ENCODE measurements around the gene CHD6. TPM values are rescaled to one million over a fixed set of nuclear protein-coding genes. Genes with fewer than 3 reads are reported as not detected.

The CHD6 gene
- total and polyA plus RNA-seq, 2 of the 13 experiments (the other 11 are each of a cell fraction or from before 2014, with no cell fraction given), result 14.4 to 52.0 TPM

GRCh38 chr20:41613321-41613720 is 4.9 kb downstream of the CHD6 start:
- Histone ChIP-seq H3K27me3 (ENCODE audit: control insufficient read depth in 1 of 2, insufficient read depth in 2 of 2, low read length in 2 of 2) (no peaks in the 10 kb centered on the region), H4K20me1 (ENCODE audit: insufficient read depth, low read length) (peaks cover 79% of the 10 kb centered on the region), H3K36me3 (replicated peaks in 1 of 2; ENCODE audit: control insufficient read depth in 1 of 2, insufficient read depth in 2 of 2, low read length in 2 of 2) (peaks cover 1 to 3% of the 10 kb centered on the region in 2 experiments; a peak in 2 of 5 replicates), H2AFZ (ENCODE audit: low read length) (no peak overlapping the region), H3K4me2 (ENCODE audit: low read depth, low read length) (no peak overlapping the region), H3K9me3 (ENCODE audit: low read length) (no peaks in the 10 kb centered on the region), H3K4me3 (replicated peaks in 1 of 3; ENCODE audit: insufficient read depth in 1 of 3, low read depth in 2 of 3, low read length in 3 of 3) (no peak overlapping the region), H3K9ac (ENCODE audit: insufficient read depth, low read depth, low read length) (no peak overlapping the region), H3K79me2 (ENCODE audit: insufficient read depth, low read length) (peaks cover 91% of the 10 kb centered on the region), H3K27ac (ENCODE audit: extremely low read length, insufficient read depth, low read length) (no peak overlapping the region), H3K4me1 (ENCODE audit: insufficient read depth, low read length) (peaks cover 49% of the 10 kb centered on the region)
- FAIRE-seq (no peak), DNase-seq (ENCODE audit: low spot score) (no peak), ATAC-seq (no peak)
- no TSS peak for BruUV-seq (replicated peaks)
- in situ Hi-C loops (cut with HindIII; ENCODE audit: extremely low pct_ligation_motif_present, low pct_unique_long_range_greater_than_20kb) (no loop called here), intact Hi-C loops (cut with micrococcal nuclease; ENCODE audit: unreplicated experiment) (no loop called here)
- ChIA-PET CTCF (ENCODE audit: low intra/inter-chr PET ratio, low total read pairs) (no interaction called here), POLR2A (no interaction called here)
- 100% methylated on average over 2 of the region's 2 CpGs for WGBS (ENCODE audit: low lambda C conversion rate)
- no peak for TF ChIP-seq SNAI1 (CRISPR knock-in tag; IDR thresholded peaks at IDR 0.05; ENCODE audit: borderline replicate concordance)
- TF ChIP-seq ZNF703 (CRISPR knock-in tag; IDR thresholded peaks at IDR 0.05; ENCODE audit: borderline replicate concordance), result no peak
- no peak for TF ChIP-seq CREM (IDR thresholded peaks at IDR 0.05)
- TF ChIP-seq CREM (CRISPR knock-in tag; IDR thresholded peaks at IDR 0.05), result no peak
- TF ChIP-seq MTF1 (CRISPR knock-in tag; IDR thresholded peaks at IDR 0.05), result no peak
- TF ChIP-seq JUND (CRISPR knock-in tag; IDR thresholded peaks at IDR 0.05), result no peak
- TF ChIP-seq NFYC (CRISPR knock-in tag; IDR thresholded peaks at IDR 0.05), result no peak
- TF ChIP-seq, protein P1, sequence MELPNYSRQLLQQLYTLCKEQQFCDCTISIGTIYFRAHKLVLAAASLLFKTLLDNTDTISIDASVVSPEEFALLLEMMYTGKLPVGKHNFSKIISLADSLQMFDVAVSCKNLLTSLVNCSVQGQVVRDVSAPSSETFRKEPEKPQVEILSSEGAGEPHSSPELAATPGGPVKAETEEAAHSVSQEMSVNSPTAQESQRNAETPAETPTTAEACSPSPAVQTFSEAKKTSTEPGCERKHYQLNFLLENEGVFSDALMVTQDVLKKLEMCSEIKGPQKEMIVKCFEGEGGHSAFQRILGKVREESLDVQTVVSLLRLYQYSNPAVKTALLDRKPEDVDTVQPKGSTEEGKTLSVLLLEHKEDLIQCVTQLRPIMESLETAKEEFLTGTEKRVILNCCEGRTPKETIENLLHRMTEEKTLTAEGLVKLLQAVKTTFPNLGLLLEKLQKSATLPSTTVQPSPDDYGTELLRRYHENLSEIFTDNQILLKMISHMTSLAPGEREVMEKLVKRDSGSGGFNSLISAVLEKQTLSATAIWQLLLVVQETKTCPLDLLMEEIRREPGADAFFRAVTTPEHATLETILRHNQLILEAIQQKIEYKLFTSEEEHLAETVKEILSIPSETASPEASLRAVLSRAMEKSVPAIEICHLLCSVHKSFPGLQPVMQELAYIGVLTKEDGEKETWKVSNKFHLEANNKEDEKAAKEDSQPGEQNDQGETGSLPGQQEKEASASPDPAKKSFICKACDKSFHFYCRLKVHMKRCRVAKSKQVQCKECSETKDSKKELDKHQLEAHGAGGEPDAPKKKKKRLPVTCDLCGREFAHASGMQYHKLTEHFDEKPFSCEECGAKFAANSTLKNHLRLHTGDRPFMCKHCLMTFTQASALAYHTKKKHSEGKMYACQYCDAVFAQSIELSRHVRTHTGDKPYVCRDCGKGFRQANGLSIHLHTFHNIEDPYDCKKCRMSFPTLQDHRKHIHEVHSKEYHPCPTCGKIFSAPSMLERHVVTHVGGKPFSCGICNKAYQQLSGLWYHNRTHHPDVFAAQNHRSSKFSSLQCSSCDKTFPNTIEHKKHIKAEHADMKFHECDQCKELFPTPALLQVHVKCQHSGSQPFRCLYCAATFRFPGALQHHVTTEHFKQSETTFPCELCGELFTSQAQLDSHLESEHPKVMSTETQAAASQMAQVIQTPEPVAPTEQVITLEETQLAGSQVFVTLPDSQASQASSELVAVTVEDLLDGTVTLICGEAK (IDR thresholded peaks at IDR 0.05), result no peak
- TF ChIP-seq, protein P1 (CRISPR knock-in tag; IDR thresholded peaks at IDR 0.05), result no peak
- no peak for TF ChIP-seq SAFB2 (CRISPR knock-in tag; IDR thresholded peaks at IDR 0.05; ENCODE audit: borderline replicate concordance, low read depth)
- no peak for TF ChIP-seq MEIS2 (CRISPR knock-in tag; IDR thresholded peaks at IDR 0.05)
- TF ChIP-seq, protein P2, sequence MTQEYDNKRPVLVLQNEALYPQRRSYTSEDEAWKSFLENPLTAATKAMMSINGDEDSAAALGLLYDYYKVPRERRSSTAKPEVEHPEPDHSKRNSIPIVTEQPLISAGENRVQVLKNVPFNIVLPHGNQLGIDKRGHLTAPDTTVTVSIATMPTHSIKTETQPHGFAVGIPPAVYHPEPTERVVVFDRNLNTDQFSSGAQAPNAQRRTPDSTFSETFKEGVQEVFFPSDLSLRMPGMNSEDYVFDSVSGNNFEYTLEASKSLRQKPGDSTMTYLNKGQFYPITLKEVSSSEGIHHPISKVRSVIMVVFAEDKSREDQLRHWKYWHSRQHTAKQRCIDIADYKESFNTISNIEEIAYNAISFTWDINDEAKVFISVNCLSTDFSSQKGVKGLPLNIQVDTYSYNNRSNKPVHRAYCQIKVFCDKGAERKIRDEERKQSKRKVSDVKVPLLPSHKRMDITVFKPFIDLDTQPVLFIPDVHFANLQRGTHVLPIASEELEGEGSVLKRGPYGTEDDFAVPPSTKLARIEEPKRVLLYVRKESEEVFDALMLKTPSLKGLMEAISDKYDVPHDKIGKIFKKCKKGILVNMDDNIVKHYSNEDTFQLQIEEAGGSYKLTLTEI (CRISPR knock-in tag; conservative IDR thresholded peaks at IDR 0.05), result no peak
- TF ChIP-seq NAIF1 (CRISPR knock-in tag; IDR thresholded peaks at IDR 0.05; ENCODE audit: borderline replicate concordance), result no peak
- no peak for TF ChIP-seq FOXC1 (CRISPR knock-in tag; IDR thresholded peaks at IDR 0.05; ENCODE audit: borderline replicate concordance)
- TF ChIP-seq JARID2 (CRISPR knock-in tag; IDR thresholded peaks at IDR 0.05; ENCODE audit: insufficient replicate concordance), result no peak
- TF ChIP-seq RFX1 (IDR thresholded peaks at IDR 0.05), result no peak

Measured in HepG2 (cell line).